AG10803 (cell line): ENCODE results near the gene PRR5L.

ENCODE experiments used
- DNase-seq: peaks from one replicate; pipeline ENCODE4 v3.0.0; 2010; ENCODE audit warnings: low read depth
- H3K4me3 ChIP-seq: 2 replicates; pipeline ENCODE4 v1.5.1; 2011; ENCODE audit warnings: mild to moderate bottlenecking, low read length, control low read depth
- TF ChIP-seq, protein P1 (sequence below): conservative IDR thresholded peaks from 2 replicates; pipeline ENCODE4 v1.5.1; 2011; ENCODE audit warnings: mild to moderate bottlenecking, low read length, control low read depth, inconsistent platforms

Gene PRR5L

DNA sequence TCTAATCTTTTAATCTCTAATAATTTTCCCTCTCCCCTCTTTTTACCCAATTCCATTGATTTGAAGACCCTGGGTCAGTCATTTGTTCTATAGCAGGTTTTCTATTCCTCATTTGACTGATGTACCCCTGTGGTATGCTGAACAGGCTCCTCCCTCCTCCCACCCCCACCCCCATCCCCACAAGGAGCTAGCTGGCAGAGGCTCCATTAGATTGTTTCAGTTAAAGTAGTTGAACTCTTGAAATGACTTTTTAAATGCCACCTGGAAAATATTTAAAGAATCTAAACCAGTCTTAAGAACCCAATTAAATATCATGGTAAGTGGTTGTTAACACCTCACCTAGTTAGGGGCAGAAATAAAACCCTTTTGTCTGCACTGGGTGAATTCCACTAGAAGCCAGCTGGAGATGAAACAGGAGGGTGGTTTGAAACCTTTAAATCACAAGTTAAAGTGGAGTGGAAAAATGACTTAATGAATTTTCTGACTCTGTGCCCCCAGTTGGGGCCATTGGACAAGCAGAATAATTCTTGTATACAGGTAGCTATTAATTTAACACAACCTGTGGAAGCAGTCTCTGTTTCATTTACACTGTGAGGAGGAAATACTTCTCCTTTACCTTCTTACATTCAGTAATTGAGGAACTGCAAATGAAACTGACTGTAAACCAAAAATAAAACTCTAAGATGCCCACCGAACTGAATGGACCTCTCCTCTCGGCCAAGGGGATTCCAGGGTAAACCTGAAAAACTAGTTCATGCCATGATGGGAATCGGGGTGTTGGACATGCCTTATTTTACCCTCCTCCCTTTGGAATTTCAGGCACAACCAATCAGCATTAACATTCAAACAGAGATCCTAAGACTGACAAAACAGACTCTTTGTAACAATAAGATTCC, 30.7 kb downstream of the PRR5L start:
- TF ChIP-seq, protein P1, sequence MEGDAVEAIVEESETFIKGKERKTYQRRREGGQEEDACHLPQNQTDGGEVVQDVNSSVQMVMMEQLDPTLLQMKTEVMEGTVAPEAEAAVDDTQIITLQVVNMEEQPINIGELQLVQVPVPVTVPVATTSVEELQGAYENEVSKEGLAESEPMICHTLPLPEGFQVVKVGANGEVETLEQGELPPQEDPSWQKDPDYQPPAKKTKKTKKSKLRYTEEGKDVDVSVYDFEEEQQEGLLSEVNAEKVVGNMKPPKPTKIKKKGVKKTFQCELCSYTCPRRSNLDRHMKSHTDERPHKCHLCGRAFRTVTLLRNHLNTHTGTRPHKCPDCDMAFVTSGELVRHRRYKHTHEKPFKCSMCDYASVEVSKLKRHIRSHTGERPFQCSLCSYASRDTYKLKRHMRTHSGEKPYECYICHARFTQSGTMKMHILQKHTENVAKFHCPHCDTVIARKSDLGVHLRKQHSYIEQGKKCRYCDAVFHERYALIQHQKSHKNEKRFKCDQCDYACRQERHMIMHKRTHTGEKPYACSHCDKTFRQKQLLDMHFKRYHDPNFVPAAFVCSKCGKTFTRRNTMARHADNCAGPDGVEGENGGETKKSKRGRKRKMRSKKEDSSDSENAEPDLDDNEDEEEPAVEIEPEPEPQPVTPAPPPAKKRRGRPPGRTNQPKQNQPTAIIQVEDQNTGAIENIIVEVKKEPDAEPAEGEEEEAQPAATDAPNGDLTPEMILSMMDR: no peak
- no peak overlapping the region for H3K4me3 ChIP-seq
- no peak for DNase-seq

DNA sequence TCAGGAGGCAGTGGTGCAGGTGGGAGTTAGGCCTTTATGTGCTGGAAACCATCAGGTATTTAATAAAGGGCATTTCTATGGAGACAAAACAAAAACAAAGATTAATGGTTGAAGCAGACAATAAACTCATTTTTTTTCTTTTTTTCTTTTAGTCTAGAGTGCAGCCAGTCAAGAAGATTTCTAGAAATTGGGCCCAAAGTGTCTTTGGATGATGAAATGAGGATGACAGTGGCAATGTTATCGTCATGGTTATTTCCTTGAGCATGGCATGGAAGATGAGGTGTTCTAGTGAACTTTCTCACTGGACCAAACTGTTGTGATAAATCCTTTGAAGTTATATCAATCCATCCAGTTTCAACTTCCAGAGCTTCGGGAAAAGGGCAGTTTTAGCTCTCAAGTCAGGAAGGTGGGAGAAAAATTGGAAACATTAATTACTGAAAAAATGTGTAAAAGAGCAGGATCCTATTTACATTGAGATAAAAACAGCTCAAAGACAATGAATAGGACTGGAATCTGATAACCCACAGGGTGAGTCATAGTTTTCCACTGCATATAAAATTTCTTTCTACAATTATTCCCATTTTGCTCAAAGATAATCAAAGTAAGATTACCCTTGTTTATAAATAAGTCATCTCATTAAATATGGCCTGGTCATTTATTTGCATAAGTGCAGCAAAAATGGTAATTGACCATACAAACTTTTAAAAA, 33.0 kb downstream of the PRR5L start:
- DNase-seq: no peak
- TF ChIP-seq, protein P1: no peak

DNA sequence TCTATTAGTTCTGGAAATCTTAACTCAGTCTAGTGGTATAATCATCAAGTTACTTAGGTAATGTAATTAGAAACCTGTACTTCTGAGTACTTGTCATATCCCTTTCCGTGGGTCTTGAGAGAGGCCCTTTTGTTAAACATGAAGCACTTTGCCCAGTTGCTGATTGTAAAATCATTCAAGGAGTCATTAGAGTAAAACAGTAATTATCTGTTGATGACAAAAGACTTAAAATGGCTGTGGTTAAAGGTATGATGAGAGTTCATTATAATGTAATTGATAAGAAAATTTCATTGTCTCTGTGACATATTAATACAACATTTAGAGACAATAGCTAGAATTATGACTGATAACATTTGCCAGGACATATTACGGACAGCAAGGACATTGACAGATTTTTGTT, 34.3 kb downstream of the PRR5L start:
- no peak for DNase-seq
- no peak overlapping the region for H3K4me3 ChIP-seq
- TF ChIP-seq, protein P1: no peak

More for the DNA sequence above, 33.0 kb downstream of the PRR5L start:
- no peak overlapping the region for H3K4me3 ChIP-seq

DNA sequence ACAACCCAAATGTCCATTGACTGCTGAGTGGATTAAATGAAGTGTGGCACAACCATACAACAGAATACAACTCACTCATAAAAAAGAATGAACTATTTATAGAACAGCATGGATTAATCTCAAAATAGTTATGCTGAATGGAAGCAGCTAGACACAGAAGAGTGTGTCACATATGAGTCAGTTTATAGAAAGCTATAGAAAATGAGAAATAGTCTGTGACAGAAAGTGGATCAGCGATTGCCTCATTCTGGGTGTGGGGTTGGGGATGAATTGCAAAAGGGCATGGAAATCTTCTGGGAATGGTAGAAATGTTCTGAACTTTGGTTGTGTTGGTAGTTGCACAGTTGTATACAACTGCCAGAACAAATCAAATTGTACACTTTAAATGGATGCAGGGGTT, 37.4 kb downstream of the PRR5L start:
- TF ChIP-seq, protein P1: no peak
- DNase-seq: peak; percentile 50

DNA sequence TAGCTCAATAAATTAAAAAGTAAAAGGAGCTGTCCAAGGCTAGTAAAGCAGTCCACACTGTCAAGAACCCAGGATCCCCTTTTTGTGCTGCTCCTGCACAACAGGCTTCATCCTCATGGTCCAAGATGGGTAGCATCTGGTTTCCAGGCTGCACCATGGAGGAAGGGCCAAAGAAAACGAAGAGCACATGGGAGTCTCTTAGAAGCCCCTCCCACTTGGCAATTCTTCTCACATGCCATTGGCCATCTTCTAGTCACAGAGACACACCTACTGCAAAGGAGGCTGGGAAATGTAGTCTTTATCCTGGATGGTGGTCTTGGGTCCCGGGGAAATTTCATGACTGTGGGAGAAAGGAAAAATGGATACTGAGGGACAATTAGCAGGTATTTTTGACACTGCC, 37.8 kb downstream of the PRR5L start:
- TF ChIP-seq, protein P1: no peak
- peak; percentile 66 for DNase-seq
- H3K4me3 ChIP-seq: no peak overlapping the region

More for the DNA sequence above, 37.4 kb downstream of the PRR5L start:
- H3K4me3 ChIP-seq: no peak overlapping the region

DNA sequence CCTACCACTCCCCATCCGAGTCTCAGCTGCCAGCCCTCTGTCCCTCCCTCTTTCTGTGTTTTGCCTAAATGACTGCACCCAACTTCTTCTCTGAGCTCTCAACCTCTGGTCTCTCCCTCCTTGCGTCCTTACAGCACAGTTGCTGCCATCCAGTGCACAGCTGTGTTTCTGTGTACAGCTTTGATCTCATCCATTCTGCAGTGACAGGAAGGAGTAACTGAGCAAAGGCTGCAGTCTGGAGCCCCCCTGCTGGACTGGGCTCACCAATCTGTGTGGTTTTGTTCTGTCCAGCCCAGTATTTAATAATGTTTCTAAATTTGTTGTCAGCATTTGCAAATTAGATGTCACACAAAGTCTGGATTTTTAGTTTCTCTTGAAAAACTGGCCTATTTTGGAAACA, 43.8 kb downstream of the PRR5L start:
- TF ChIP-seq, protein P1: no peak
- H3K4me3 ChIP-seq: no peak overlapping the region
- no peak for DNase-seq

DNA sequence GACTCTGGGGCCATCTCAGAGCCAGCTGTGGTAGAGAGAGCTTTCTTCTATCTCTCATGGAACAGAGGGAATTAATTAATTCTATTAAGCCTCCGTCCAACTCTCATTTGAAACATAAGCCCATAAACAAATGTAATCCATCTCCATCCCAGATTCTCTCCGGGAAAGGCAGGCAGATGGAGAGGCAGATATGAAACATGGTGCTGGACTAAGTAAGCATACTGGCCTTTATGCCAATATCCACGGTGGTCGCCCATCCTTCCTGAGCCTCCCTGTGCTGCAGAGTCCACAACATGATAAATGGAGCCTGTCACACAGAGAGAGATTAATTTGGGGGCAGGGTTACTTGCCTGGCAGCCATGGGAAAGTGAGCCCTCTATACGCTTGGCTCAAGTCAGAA, 44.8 kb downstream of the PRR5L start:
- DNase-seq: no peak
- TF ChIP-seq, protein P1: no peak
- H3K4me3 ChIP-seq: no peak overlapping the region
